Activated T-cell treated with anti-CD3 and anti-CD28 coated beads, Interleukin-2, amount 50 U/mL, for 1 hour (primary cell): ENCODE data around the gene TPSB2.
"Not testable (repeated sequence)": the region's sequence is repeated elsewhere in the genome, so short reads cannot be mapped to it uniquely, and the experiment has no call there.

Experiments
- DNase-seq: peaks from one replicate; pipeline ENCODE4 v3.0.0-alpha.2; 2020

Gene TPSB2

DNA sequence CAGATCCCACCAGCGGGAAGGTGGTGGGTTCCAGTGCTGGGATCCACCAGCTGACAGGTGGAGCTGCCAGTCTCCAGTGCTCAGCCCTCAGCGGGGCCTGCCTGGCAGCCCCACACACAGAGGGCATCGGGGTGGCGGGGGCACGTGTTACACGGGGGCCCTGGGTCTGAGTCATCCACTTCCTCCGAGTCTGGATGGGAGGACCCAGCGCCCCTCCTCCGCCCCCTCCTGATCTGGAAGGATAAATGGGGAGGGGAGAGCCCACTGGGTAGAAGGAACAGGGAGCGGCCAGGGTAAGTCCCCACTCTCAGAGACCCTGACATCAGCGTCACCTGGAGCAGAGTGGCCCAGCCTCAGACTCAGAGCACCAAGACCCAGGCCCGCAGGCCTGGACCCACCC is 10.5 kb upstream of the TPSB2 start, which contains the start of gene TPSAB1:
Gene TPSAB1 (plus strand): TSS at position 270 of the 400 bp plus-strand sequence. CDS start 234 bp downstream, outside the sequence.
- DNase-seq = not testable (repeated sequence)

DNA sequence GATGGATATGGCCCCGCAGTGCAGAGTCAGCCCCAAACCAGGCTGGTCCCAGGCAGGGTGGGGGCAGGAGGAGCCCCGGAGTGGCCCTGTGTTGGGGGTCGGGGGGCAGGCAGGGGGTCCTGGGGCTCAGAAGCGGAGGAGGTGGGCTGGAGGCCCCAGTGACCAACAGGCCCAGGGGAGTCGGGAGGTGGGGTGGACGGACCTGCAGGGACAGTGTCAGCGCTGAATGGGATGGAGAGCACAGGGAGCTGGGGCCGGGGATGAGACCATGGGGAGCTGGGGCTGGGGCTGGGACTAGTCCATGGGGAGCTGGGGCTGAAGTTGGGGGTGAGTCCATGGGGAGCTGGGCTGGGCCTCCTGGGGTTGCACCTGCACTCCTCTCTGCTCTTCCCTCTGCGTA is 9.6 kb upstream of the TPSB2 start:
- not testable (repeated sequence) for DNase-seq

DNA sequence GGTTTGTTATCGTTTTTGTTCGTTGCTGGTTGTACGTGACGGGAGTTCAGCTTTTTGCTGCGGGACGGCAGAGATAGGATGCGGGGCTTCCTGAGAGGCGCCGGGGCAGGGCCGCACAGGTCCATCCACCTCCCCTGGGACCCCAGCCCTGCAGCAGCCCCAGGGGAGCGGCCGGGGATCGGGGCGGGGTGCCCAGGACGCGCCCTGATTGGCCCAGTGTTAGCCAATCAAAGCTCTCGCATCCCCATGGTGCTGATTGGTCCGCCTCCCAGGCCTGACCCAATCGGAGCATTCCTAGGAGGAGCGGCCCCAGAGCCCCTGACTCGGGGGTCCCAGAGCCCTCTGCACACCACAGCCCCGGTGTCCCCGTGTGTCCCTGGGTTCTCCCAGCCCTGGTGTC is 8.9 kb upstream of the TPSB2 start:
- not testable (repeated sequence) for DNase-seq

DNA sequence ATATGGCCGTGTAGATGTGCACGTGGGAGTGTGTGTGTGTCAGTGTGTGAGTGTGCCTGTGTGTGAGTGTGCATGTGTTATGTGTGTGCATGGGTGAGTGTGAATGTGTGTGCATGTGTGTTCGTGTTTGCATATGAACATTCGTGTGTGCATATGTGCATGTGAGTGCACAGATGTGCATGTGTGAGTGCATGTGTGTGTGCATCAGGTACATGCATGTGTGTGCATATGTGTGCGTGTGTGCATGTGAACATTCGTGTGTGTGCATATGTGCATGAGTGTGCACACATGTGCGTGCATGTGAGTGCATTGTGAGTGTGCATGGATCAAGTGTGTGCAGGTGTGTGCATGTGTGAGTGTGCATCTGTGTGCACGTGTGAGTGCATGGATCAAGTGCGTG is 8.0 kb upstream of the TPSB2 start:
- DNase-seq = no peak

DNA sequence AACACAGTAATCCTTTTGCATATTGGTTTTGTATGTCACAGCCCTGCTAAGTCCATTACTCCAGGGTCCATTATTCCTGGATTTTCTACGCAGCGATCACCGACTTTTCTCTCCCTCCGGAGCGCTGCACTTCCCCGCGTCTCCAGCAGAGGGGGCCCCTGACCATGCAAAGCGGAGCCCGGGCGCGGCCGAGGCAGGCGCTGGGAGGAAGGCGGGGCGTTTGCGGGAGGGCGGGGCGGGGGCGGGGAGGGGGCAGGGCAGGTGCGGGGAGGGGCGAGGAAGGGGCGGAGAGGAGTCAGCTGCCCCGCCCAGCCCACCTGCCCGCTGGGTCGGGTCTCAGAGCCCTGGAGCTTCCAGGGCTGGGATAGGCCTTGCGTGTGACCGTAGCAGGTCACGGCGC is 6.7 kb upstream of the TPSB2 start:
- DNase-seq = not testable (repeated sequence)

DNA sequence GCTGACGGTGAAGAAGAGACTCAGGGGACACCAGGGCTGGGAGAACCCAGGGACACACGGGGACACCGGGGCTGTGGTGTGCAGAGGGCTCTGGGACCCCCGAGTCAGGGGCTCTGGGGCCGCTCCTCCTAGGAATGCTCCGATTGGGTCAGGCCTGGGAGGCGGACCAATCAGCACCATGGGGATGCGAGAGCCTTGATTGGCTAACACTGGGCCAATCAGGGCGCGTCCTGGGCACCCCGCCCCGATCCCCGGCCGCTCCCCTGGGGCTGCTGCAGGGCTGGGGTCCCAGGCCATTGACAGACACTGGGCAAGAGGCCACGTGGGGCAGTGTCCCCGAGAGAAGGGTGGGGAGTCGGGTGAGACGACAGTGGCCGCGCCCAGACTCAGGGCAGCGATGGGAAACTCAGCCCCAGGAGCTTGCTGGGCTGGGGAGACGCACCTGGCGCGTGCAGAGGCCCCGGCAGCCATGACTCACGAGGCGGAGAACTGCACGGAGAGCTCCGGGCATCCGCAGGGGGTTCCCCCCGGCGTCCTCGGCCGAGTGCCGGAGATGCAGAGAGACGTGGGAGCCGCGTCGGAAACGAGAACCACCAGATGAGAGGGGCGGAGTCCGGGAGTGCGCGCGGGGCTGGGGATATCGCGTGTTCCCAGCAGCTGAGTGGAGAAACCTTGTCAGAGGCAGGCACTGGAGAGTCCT is 2.2 kb upstream of the TPSB2 start:
- DNase-seq = not testable (repeated sequence)

DNA sequence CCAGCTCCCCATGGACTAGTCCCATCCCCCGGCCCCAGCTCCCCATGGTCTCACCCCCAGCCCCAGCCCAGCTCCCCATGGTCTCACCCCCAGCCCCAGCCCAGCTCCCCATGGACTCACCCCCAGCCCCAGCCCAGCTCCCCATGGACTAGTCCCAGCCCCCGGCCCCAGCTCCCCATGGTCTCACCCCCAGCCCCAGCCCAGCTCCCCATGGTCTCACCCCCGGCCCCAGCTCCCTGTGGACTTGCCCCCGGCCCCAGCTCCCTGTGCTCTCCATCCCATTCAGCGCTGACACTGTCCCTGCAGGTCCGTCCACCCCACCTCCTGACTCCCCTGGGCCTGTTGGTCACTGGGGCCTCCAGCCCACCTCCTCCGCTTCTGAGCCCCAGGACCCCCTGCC is 1.3 kb upstream of the TPSB2 start:
- not testable (repeated sequence) for DNase-seq

DNA sequence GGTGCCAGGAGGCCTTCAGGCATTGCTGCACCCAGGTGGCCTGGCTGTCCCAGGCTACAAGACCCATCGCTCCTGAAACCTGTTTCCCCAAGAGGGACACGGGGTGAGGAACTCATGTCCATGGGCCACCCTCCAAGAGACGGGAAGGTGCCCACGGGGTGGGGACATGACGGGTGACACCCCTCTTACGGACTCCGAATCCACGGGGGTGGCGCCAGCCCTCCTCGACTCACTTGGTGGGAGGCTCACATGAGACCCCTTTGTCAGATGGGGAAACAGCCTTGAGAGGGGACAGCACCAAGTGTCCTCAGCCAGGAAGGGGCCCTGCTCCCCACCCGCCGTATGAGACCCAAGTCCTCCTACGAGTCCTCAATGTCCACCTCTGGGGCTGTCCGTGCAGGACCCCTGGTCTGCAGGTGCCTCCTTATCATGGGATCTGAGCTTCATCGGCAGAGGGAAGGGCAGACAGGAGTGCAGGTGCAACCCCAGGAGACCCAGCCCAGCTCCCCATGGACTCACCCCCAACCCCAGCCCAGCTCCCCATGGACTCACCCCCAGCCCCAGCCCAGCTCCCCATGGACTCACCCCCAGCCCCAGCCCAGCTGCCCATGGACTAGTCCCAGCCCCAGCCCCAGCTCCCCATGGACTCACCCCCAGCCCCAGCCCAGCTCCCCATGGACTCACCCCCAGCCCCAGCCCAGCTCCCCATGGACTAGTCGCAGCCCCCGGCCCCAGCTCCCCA is 658 bp upstream of the TPSB2 start:
- not testable (repeated sequence) for DNase-seq

DNA sequence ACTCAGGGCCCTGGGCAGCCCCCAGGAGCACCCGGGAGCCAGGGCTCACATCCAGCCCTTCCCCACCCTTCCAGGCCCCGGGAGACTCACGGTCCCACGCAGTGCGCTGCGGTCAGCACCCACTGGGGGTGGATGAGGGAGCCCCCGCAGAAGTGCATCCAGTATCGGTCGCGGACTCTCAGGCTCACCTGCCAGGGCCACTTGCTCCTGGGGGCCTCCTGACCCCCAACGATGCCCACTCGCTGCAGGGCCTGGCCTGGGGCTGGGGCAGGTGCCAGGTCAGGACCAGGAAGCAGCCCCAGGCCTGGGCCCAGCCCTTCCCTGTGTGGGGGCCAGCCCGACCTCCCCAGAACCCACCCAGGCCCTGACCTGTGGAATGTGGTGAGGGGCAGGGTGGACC is 508 bp downstream of the TPSB2 start:
- DNase-seq = not testable (repeated sequence)

DNA sequence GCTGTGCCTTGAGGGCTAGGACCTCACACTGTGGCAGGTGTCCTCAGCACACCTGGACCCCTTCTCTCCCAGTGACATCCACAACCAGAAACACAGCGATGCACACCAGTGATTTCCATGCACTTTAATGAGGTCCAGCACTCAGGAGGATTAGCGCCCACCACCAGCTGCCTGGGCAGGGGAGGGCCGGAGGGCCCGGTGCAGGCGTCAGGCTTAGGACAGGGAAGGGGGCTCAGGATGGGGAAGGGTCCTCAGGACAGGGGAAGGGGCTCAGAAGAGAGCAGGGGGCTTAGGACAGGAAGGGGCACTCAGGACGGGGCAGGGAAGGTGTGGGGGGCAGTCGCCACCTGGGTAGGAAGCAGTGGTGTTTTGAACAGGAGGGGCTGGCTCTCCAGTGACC is 1.8 kb downstream of the TPSB2 start:
- DNase-seq = not testable (repeated sequence)

DNA sequence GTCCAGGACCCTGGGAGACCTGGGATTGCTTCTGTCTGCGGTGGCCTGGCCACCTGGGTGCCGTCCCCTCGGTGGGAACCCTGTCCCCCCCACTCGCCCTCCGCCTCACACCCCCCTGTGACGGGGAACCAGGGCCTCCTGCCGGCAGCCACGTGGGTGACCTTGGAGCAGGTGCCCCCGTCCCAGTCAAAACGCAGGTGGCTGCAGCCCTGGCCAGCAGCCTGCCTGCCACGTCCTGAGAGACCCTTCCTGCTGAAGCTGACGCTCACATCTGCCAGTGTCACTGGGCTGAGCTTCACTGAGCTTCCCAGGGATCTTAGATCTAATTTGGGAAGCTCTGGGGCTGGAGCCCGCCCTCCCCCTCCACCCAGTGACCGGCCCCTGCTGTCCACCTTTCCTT is 3.3 kb downstream of the TPSB2 start:
- not testable (repeated sequence) for DNase-seq

DNA sequence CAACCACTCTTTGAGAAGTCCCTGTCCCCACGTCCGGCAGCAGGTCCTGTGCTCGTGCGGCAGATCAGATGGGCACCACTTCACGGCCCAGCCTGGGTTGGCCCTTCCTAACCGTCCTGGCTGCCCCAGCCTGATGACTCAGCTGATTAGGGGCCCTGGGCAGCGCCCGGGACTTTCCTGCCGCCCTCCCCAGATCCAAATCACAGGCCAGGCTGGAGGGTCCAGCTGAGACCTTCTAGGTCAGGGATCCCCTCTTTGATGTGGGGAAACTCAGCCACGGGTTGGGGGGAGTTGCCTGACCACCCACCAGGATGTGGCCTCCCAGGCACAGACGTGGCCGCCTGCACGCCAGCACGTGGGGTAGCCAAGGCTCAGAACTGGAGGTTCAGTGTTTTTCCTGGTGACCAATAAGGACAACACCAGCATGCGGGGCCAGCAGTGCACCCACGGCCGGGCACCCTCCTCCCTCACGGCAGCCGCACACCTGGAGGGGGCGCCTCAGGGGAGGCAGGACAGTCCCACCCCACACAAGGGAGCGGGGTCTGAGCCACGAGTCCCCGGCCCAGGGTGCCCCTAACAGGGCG is 4.2 kb downstream of the TPSB2 start:
- not testable (repeated sequence) for DNase-seq

DNA sequence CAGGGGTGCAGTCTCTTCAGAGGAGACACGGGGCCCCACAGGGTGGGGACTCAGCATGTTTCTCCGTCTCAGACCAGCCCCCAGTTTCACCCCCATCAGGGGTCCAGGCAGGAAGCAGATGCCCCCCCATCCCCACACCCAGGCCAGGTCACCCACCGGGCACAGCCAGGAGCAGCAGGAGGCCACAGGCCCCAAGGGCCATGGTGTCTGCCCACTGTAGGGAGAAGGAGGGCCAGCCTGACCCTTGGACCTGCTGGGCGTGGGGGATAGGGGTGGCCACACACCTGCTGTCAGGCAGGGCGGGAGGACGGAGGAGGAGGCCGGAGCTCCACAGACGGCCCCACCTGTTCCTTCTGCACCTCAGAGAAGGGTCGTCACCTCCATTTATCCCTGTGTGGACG is 4.9 kb downstream of the TPSB2 start, which contains the start of gene TPSG1:
Gene TPSG1 (minus strand): TSS at position 218 of the 401 bp plus-strand sequence. CDS start 16 bp downstream, at position 202.
- DNase-seq = no peak

DNA sequence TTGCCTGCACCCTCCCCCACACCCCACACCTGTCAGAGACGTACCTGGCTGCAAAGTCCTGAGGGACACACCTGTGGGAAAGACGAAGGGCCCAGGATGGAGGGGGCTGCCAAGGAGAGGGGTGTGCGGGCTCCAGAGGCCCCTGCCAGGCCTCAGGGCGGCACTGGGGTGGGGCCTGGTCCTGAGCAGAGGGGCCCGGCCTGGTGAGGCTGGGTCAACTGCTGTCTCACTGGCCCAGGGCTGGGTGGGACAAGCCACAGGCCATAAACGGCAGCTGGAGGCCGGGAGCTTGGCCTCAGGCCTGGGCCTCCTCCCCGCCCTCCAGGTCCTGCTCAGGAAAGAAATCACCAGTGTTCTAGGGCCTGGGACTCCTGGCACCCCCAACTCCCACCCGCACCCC is 5.4 kb downstream of the TPSB2 start:
- no peak for DNase-seq

DNA sequence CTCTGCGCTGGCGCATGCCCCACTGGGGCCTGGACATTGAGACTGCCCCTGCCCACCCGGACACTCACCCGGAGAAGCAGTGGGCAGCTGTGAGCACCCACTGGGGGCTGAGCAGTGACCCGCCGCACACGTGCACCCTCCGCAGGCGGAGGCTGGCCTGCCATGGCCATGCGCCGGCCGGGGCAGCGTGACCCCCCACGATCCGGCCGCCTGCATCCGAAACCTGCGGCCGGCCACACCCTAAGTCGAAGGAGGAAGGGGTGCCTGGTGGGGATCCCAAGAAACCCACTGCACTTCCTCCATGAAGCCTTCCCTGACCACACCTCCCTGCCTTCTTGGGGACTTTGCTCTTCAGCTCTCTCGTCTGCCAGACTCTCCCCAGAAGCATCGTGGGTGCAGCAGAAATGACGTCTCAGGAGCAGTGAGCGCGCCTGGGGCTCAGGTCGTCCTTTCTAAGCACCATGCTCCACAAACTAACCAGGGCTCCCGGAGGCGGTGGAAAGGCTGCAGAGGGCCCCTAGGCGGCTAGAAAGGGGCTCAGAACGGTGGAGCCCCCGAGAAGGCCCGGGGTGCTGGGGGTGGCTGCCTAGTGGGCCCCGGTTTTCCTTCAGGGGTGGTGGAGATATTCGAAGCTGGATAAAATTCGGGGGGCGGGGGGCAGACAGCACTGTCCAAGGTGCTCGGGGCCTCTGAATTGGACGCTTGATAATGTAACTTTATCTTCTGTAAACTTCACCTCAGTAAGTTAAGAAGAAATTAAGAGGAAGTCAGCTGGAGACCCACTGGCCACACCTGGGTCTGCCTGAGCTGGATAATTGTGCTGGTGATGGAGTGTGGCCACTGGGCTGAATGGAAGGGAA is 6.4 kb downstream of the TPSB2 start:
- DNase-seq = no peak

DNA sequence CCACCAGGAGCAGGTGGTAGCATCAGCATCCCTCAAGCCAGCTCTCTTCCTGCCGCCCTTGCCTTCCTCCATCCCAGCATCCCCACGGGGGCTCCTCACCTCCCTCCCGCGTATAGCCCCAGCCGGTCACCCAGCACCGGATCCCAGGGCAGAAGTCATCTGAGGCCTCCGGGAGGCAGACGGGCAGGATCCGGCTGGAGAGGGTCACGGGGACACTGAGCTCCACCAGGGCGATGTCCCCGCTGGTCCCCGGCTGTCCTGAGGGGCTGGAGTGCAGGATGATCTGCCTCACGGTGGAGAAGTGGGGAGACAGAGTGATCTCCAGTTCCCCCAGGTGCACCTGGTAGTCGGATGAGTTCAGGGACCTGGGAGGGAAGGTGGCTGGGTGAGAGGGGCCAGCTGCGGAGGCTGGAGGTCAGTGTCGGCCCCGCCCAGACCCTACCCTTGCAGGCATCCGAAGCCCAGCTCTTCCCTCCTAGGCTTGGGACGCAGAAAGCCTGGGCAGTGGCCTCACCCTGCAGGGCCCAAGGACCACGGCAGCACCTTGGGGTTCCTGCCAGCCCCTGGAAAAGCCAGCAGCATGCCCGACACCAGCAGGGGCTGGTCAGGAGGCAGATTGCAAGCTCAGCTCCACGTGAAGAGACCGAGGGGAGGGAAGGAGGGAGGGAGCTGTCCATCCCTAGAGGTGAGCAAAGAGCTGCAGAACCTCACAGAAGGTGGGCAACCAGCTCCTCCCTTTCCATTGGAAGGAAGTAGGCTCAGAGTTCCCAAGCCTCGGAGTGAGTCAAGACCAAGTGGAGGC is 7.2 kb downstream of the TPSB2 start:
- DNase-seq = no peak

DNA sequence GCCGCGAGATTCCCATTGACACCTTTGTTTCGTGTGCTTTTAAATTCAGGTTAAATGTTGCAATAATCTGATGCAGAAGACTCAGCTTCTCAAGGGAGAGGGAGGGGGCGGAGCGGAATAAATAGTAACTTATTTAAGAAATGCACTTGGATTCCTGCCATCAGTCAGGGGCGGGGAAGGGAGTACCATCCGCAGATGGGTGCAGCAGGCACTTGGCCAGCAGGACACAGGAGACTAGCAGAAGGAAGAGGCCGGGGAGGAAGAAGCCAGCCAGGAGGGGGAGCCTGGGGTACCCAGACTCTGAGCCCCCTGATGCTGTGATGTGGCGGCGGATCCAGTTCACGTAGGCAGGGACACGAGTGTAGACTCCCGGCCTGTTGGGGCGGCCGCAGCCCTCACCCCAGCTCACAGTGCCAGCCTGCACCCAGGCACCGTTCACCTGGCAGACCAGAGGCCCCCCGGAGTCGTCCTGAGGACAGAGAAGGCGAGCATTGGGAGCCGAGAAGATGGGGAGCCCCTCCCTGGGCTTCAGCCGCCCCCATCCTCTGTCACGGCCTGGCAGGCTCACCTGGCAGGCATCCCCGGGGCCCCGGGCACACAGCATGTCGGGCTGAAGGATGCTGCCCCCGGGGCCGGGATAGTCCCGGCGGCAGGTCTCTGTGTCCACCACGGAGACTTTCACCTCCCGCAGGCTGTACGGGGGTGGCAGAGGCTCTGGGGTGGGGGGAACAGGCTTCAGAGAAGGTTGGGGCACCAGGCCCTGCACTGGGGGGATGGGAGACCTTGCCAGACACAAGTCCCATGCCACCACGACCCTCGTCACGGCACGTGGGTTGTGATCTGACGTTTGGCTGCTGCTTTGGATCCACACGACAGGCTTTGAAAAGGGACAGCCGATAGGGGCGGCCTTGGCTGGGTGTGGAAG is 8.1 kb downstream of the TPSB2 start:
- DNase-seq = no peak

DNA sequence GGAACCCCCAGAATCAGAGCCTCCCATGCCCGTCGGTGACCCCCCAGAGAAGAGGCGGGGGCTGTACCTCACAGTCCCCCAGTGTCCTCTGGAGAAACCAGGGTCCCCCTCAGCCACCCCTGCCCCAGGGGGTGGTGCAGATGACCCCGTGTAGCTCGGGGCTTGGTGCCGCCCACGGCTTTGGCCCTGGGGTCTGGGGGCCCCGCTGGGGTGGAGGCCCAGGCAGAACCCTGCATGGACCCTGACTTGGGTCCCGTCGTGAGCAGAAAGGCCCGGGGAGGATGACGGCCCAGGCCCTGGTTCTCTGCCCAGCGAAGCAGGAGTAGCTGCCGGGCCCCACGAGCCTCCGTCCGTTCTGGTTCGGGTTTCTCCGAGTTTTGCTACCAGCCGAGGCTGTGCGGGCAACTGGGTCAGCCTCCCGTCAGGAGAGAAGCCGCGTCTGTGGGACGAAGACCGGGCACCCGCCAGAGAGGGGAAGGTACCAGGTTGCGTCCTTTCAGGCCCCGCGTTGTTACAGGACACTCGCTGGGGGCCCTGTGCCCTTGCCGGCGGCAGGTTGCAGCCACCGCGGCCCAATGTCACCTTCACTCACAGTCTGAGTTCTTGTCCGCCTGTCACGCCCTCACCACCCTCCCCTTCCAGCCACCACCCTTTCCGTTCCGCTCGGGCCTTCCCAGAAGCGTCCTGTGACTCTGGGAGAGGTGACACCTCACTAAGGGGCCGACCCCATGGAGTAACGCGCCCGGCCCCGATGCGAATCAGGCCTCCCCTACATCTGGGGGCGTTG is 8.9 kb downstream of the TPSB2 start:
- DNase-seq = no peak

DNA sequence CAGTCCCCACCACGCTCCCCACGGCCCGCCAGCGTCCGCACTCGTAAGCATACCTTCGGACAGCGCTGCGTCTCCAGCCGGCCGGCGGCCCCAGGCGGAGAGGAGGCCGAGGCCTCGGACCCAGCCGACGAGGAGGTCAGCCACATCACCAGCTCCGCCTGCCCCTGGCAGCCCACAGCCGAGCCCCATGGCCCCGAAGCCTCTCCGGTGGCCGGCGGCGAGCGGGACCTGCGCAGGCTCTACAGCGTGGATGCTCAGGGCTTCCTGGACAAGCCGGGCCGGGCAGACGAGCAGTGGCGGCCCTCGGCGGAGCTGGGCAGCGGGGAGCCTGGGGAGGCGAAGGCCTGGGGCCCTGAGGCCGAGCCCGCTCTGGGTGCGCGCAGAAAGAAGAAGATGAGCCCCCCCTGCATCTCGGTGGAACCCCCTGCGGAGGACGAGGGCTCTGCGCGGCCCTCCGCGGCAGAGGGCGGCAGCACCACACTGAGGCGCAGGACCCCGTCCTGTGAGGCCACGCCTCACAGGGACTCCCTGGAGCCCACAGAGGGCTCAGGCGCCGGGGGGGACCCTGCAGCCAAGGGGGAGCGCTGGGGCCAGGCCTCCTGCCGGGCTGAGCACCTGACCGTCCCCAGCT is 9.8 kb downstream of the TPSB2 start:
- no peak for DNase-seq
